H1 (cell line): ENCODE results near the gene CNTN5. TPM values are rescaled to one million over a fixed set of nuclear protein-coding genes. Genes with fewer than 3 reads are reported as not detected.

ENCODE experiments used
- CTCF ChIA-PET: fragments of 300-600 bp; sonication (Branson Sonifier 250); formaldehyde crosslinking; loops from one replicate; lab custom pipeline; 2021; ENCODE audit not compliant: partially characterized antibody; lab: Charles Lee
- POLR2A ChIA-PET: fragments of 300-600 bp; sonication (Branson Sonifier 250); formaldehyde crosslinking; loops from one replicate; lab custom pipeline; 2021; ENCODE audit warnings: inconsistent platforms; ENCODE audit not compliant: partially characterized antibody; lab: Charles Lee
- DNase-seq, 2 experiments: peaks; one replicate each; pipeline versions ENCODE4 v3.0.0 to v3.0.0-alpha.2; 2010 to 2022; ENCODE audit warnings: low spot score in 2 of 2, low read depth in 1 of 2, mixed read lengths in 1 of 2
- FAIRE-seq: peaks from 2 replicates; lab custom pipeline; 2011; peaks lifted over from hg19 to GRCh38; lab: Jason Lieb, UNC
- H2AFZ ChIP-seq: 2 replicates; pipeline ENCODE4 v1.8.1; 2012; ENCODE audit warnings: low read length, inconsistent platforms
- H2AK5ac ChIP-seq: 2 replicates; pipeline ENCODE4 v1.6.1; 2013; ENCODE audit warnings: low read depth, low read length
- H2BK120ac ChIP-seq: replicated peaks from 2 replicates; pipeline ENCODE3; 2013; ENCODE audit warnings: low read depth, low read length, inconsistent platforms
- H2BK12ac ChIP-seq: 2 replicates; pipeline ENCODE4 v1.6.1; 2013; ENCODE audit warnings: low read depth, low read length
- H2BK15ac ChIP-seq: 2 replicates; pipeline ENCODE4 v1.6.1; 2013; ENCODE audit warnings: low read length
- H2BK20ac ChIP-seq: 2 replicates; pipeline ENCODE4 v1.6.1; 2013; ENCODE audit warnings: low read length
- H2BK5ac ChIP-seq: 2 replicates; pipeline ENCODE4 v1.6.1; 2013; ENCODE audit warnings: low read depth, low read length
- H3K14ac ChIP-seq: 2 replicates; pipeline ENCODE4 v1.6.1; 2013; ENCODE audit warnings: inconsistent platforms; ENCODE audit not compliant: insufficient read length
- H3K18ac ChIP-seq: 2 replicates; pipeline ENCODE4 v1.6.1; 2013; ENCODE audit warnings: low read length; ENCODE audit errors: extremely low read depth
- H3K23ac ChIP-seq: 2 replicates; pipeline ENCODE4 v1.6.1; 2013; ENCODE audit warnings: inconsistent platforms; ENCODE audit not compliant: insufficient read length
- H3K23me2 ChIP-seq: 2 replicates; pipeline ENCODE4 v1.6.1; 2013; ENCODE audit warnings: low read depth, low read length
- H3K27ac ChIP-seq: 2 replicates; pipeline ENCODE4 v1.6.1; 2011; ENCODE audit warnings: low read depth, low read length, inconsistent platforms
- H3K27me3 ChIP-seq, 4 experiments: replicated peaks in 1 of 4; 1 replicate in 1 of 4; 2 replicates in 3 of 4; pipeline versions ENCODE4 v1.6.1 to v1.8.1; 2011 to 2013; ENCODE audit warnings: low read length in 3 of 4, mild to moderate bottlenecking in 3 of 4, inconsistent platforms in 2 of 4, mixed read lengths in 2 of 4, moderate library complexity in 1 of 4; ENCODE audit not compliant: control insufficient read depth in 3 of 4, insufficient read depth in 3 of 4; ENCODE audit errors: extremely low read depth in 1 of 4
- H3K36me3 ChIP-seq, 4 experiments: 2 replicates each; pipeline versions ENCODE4 v1.6.1 to v1.8.1; 2011 to 2013; ENCODE audit warnings: mild to moderate bottlenecking in 4 of 4, low read length in 3 of 4, moderate library complexity in 2 of 4, control low read depth in 1 of 4, inconsistent platforms in 1 of 4; ENCODE audit not compliant: insufficient read depth in 4 of 4, control insufficient read depth in 2 of 4
- H3K4ac ChIP-seq: replicated peaks from 2 replicates; pipeline ENCODE3; 2013; ENCODE audit warnings: low read length, low read depth, mixed read lengths, inconsistent platforms; ENCODE audit not compliant: insufficient read length
- H3K4me1 ChIP-seq, 4 experiments: replicated peaks in 1 of 4; 1 replicate in 1 of 4; 2 replicates in 3 of 4; pipeline versions ENCODE4 v1.6.1 to v1.8.1; 2011 to 2013; ENCODE audit warnings: low read length in 3 of 4, inconsistent platforms in 2 of 4, mixed read lengths in 1 of 4; ENCODE audit not compliant: insufficient read depth in 4 of 4, control insufficient read depth in 3 of 4
- H3K4me2 ChIP-seq, 2 experiments: 2 replicates each; pipeline versions ENCODE4 v1.6.1 to v1.8.1; 2011 to 2013; ENCODE audit warnings: low read depth in 2 of 2, low read length in 2 of 2, control low read depth in 1 of 2, inconsistent platforms in 1 of 2, mild to moderate bottlenecking in 1 of 2; ENCODE audit not compliant: insufficient read depth in 1 of 2
- H3K4me3 ChIP-seq, 4 experiments: fragments of 200-600, 300-600 bp in 1 of 4; sonication (generic), shearing (Covaris generic), sonication (Bioruptor Twin) in 1 of 4; 2 replicates each; pipeline versions ENCODE4 v1.5.1 to v1.8.1; 2011 to 2016; ENCODE audit warnings: low read length in 4 of 4, low read depth in 3 of 4, control low read depth in 2 of 4, inconsistent platforms in 2 of 4, mild to moderate bottlenecking in 2 of 4, mixed read lengths in 1 of 4, moderate library complexity in 1 of 4; ENCODE audit not compliant: insufficient read depth in 2 of 4; ENCODE audit errors: extremely low read depth in 1 of 4
- H3K56ac ChIP-seq: replicated peaks from 2 replicates; pipeline ENCODE3; 2013; ENCODE audit warnings: low read depth, mild to moderate bottlenecking, mixed read lengths, low read length, inconsistent platforms; ENCODE audit not compliant: insufficient read length
- H3K79me1 ChIP-seq: 2 replicates; pipeline ENCODE4 v1.6.1; 2013; ENCODE audit warnings: low read depth, low read length, control low read depth
- H3K79me2 ChIP-seq, 2 experiments: 2 replicates each; pipeline versions ENCODE4 v1.6.1 to v1.8.1; 2012 to 2013; ENCODE audit warnings: low read length in 2 of 2, mild to moderate bottlenecking in 2 of 2, inconsistent platforms in 1 of 2; ENCODE audit not compliant: insufficient read depth in 2 of 2, control insufficient read depth in 1 of 2
- H3K9ac ChIP-seq, 4 experiments: replicated peaks in 1 of 4; 1 replicate in 1 of 4; 2 replicates in 3 of 4; pipeline versions ENCODE4 v1.6.1 to v1.8.1; 2011 to 2013; ENCODE audit warnings: low read depth in 3 of 4, low read length in 3 of 4, control low read depth in 2 of 4, mild to moderate bottlenecking in 2 of 4, moderate library complexity in 2 of 4, inconsistent platforms in 1 of 4; ENCODE audit errors: extremely low read depth in 1 of 4
- H3K9me3 ChIP-seq, 2 experiments: 2 replicates each; pipeline versions ENCODE4 v1.6.1 to v1.8.1; 2012 to 2013; ENCODE audit warnings: mild to moderate bottlenecking in 2 of 2, moderate library complexity in 2 of 2, control low read depth in 1 of 2, inconsistent platforms in 1 of 2, low read depth in 1 of 2, low read length in 1 of 2, mixed read lengths in 1 of 2; ENCODE audit not compliant: insufficient read depth in 2 of 2
- H4K20me1 ChIP-seq, 2 experiments: replicated peaks in 1 of 2; 2 replicates each; pipeline versions ENCODE3 to v1.8.1; 2011 to 2013; ENCODE audit warnings: inconsistent platforms in 2 of 2, low read length in 2 of 2, mild to moderate bottlenecking in 1 of 2; ENCODE audit not compliant: insufficient read depth in 2 of 2, control insufficient read depth in 1 of 2
- H4K5ac ChIP-seq: 2 replicates; pipeline ENCODE4 v1.6.1; 2013; ENCODE audit warnings: low read length, low read depth, mixed read lengths, inconsistent platforms; ENCODE audit not compliant: insufficient read length
- H4K8ac ChIP-seq: 2 replicates; pipeline ENCODE4 v1.8.0; 2013; ENCODE audit warnings: mild to moderate bottlenecking, moderate library complexity, low read length, inconsistent platforms; ENCODE audit not compliant: insufficient read depth; ENCODE audit errors: extremely low read depth
- H4K91ac ChIP-seq: replicated peaks from 2 replicates; pipeline ENCODE3; 2013; ENCODE audit warnings: low read length, mixed read lengths, inconsistent platforms; ENCODE audit not compliant: insufficient read length
- ATF3 ChIP-seq: IDR thresholded peaks from 2 replicates; pipeline ENCODE4 v1.6.1; 2011; ENCODE audit warnings: low read depth, mild to moderate bottlenecking, low read length; ENCODE audit not compliant: insufficient read depth
- CTCF ChIP-seq, 3 experiments: IDR thresholded peaks; 1 replicate in 2 of 3; 2 replicates in 1 of 3; pipeline versions ENCODE4 v1.5.1 to v1.6.1; 2011; ENCODE audit warnings: low read length in 3 of 3, mild to moderate bottlenecking in 3 of 3, inconsistent platforms in 2 of 3, low read depth in 1 of 3, moderate library complexity in 1 of 3; ENCODE audit not compliant: insufficient read depth in 1 of 3; ENCODE audit errors: control extremely low read depth in 1 of 3
- EP300 ChIP-seq, 2 experiments: IDR thresholded peaks; 1 replicate in 1 of 2; 2 replicates in 1 of 2; pipeline ENCODE4 v1.6.1; 2011 to 2012; ENCODE audit warnings: low read depth in 2 of 2, low read length in 2 of 2, mild to moderate bottlenecking in 2 of 2, borderline replicate concordance in 1 of 2, inconsistent platforms in 1 of 2, moderate library complexity in 1 of 2
- HDAC2 ChIP-seq, 2 experiments: fragments of 300-600 bp in 1 of 2; sonication (generic) in 1 of 2; IDR thresholded peaks; 2 replicates each; pipeline ENCODE4 v1.6.1; 2011 to 2012; ENCODE audit warnings: low read depth in 2 of 2, low read length in 2 of 2, mild to moderate bottlenecking in 2 of 2, moderate library complexity in 2 of 2, borderline replicate concordance in 1 of 2, inconsistent platforms in 1 of 2
- JUND ChIP-seq: IDR thresholded peaks from 2 replicates; pipeline ENCODE4 v1.6.1; 2011; ENCODE audit warnings: mild to moderate bottlenecking, improper control_type of control experiment, low read length
- SP1 ChIP-seq: IDR thresholded peaks from 2 replicates; pipeline ENCODE4 v1.6.1; 2011; ENCODE audit warnings: low read depth, low read length
- SRF ChIP-seq: IDR thresholded peaks from 2 replicates; pipeline ENCODE4 v1.6.1; 2011; ENCODE audit warnings: mild to moderate bottlenecking, low read depth, low read length, moderate library complexity
- SUZ12 ChIP-seq: fragments of 200-600 bp; sonication (generic); IDR thresholded peaks from 2 replicates; pipeline ENCODE4 v1.6.1; 2012; ENCODE audit warnings: mild to moderate bottlenecking, inconsistent platforms, low read length, moderate library complexity, mixed read lengths
- USF2 ChIP-seq: IDR thresholded peaks from 2 replicates; pipeline ENCODE4 v1.6.1; 2011; ENCODE audit warnings: low read length, improper control_type of control experiment
- WGBS, 2 experiments: shearing (Covaris generic) in 1 of 2; methylation state at CpG; one replicate each; pipeline versions ENCODE4 v1.1.6 to v1.1.7; 2013 to 2015; ENCODE audit warnings: low lambda C conversion rate in 2 of 2, mixed read lengths in 2 of 2, inconsistent platforms in 1 of 2, low coverage in 1 of 2, missing lambda C conversion rate in 1 of 2; ENCODE audit not compliant: insufficient replicate concordance in 2 of 2, insufficient coverage in 1 of 2, insufficient read length in 1 of 2; ENCODE audit errors: extremely low coverage in 1 of 2, missing lambda C conversion rate in 1 of 2; 5-methylcytosine and 5-hydroxymethylcytosine counted together
- polyA plus RNA-seq, 7 experiments: library from polyadenylated mRNA; depleted of rRNA in 3 of 7; stranded (reverse) in 5 of 7; unstranded in 2 of 7; fragments of >200 nt in 5 of 7; fragments of 200-250 nt in 2 of 7; gene quantifications; 1 replicate in 5 of 7; 2 replicates in 1 of 7; 4 replicates in 1 of 7; pipeline versions ENCODE4 v1.2.1 to v1.2.3, GENCODE V29; 2011 to 2013; ENCODE audit warnings: missing spikeins in 2 of 7, mixed read lengths in 2 of 7
- total RNA-seq: library from RNA; stranded (reverse); fragmentation: NEBNext Ultra II Directional; extraction: Animal tissue kit (Norgen Biotek cat#: 25700); gene quantifications from 2 replicates; pipeline ENCODE4 v1.2.1, GENCODE V29; 2021

The CNTN5 gene
- total and polyA plus RNA-seq, 2 of the 8 experiments (the other 6 are each of a cell fraction or from before 2014, with no cell fraction given), result not detected

- FAIRE-seq (no peak), DNase-seq (no peak)
- H4K20me1 ChIP-seq, result no peaks in the 10 kb centered on the region
- no peak overlapping the region for H4K91ac ChIP-seq
- no peak overlapping the region for H4K8ac ChIP-seq
- H2BK12ac ChIP-seq, result no peak overlapping the region
- no peaks in the 10 kb centered on the region for H3K9me3 ChIP-seq
- whole genome bisulfite sequencing, 2 experiments, result 82% methylated on average over 1 of the region's 1 CpG; no CpG with 5 or more reads in 1 of the 2 experiments
- H3K18ac ChIP-seq, result no peak overlapping the region
- H2AFZ ChIP-seq, result no peak overlapping the region
- POLR2A ChIA-PET, result no interaction called here
- no peak overlapping the region for H3K23ac ChIP-seq
- H2AK5ac ChIP-seq, result no peak overlapping the region
- H3K23me2 ChIP-seq, result no peaks in the 10 kb centered on the region
- H4K5ac ChIP-seq, result no peak overlapping the region
- H3K4me3 ChIP-seq, result no peak overlapping the region
- H3K56ac ChIP-seq, result no peak overlapping the region
- H3K79me1 ChIP-seq, result no peaks in the 10 kb centered on the region
- no peak overlapping the region for H3K14ac ChIP-seq
- H3K4ac ChIP-seq, result no peak overlapping the region
- H2BK15ac ChIP-seq, result no peak overlapping the region
- no peak overlapping the region for H3K27ac ChIP-seq
- no peak overlapping the region for H2BK5ac ChIP-seq
- no peak overlapping the region for H3K4me2 ChIP-seq
- no peaks in the 10 kb centered on the region for H3K36me3 ChIP-seq
- no peaks in the 10 kb centered on the region for H3K79me2 ChIP-seq
- CTCF ChIA-PET, result interaction anchor here (0.5 to 1.5 kb wide), 4 partner anchors 12 to 98 kb away, joined by 3 to 8 read pairs (median 4); no protein-coding TSS in a partner anchor
- H2BK20ac ChIP-seq, result no peak overlapping the region
- no peaks in the 10 kb centered on the region for H3K27me3 ChIP-seq
- H3K4me1 ChIP-seq, result no peaks in the 10 kb centered on the region
- TF ChIP-seq JUND, result no peak
- TF ChIP-seq SRF, result no peak
- no peak for TF ChIP-seq ATF3
- TF ChIP-seq USF2, result no peak
- no peak for TF ChIP-seq CTCF (IDR thresholded peaks at IDR 0.05; ENCODE audit: control extremely low read depth in 1 of 3, insufficient read depth in 1 of 3, low read depth in 1 of 3, low read length in 3 of 3)
- TF ChIP-seq SP1, result no peak
- no peak for TF ChIP-seq HDAC2 (IDR thresholded peaks at IDR 0.05; ENCODE audit: borderline replicate concordance in 1 of 2, low read depth in 2 of 2, low read length in 2 of 2)
- TF ChIP-seq EP300 (IDR thresholded peaks at IDR 0.05; ENCODE audit: borderline replicate concordance in 1 of 2, low read depth in 2 of 2, low read length in 2 of 2), result no peak
- no peak for TF ChIP-seq SUZ12
- no peak overlapping the region for H2BK120ac ChIP-seq
- H3K9ac ChIP-seq, result no peak overlapping the region
Observed at GRCh38 chr11:99814021-99814420, 793.3 kb downstream of the CNTN5 start.
